ENCODE results near the gene SLC45A2. TPM values are rescaled to one million over a fixed set of nuclear protein-coding genes. Genes with fewer than 3 reads are reported as not detected.

SLC45A2 gene
- total RNA-seq, 2 experiments from 2014 or later, result not detected

- CTCF ChIA-PET, result no interaction called here
- Histone ChIP-seq H3K4me1 (ENCODE audit: insufficient read depth, low read length) (no peaks in the 10 kb centered on the region), H3K36me3 (ENCODE audit: insufficient read depth, low read length) (no peaks in the 10 kb centered on the region), H3K27ac (ENCODE audit: low read depth in 1 of 2, low read length in 2 of 2) (no peak overlapping the region), H3K9me3 (ENCODE audit: control insufficient read depth in 1 of 2, insufficient read depth in 1 of 2, low read length in 2 of 2) (no peaks in the 10 kb centered on the region), H3K4me3 (ENCODE audit: low read length) (no peak overlapping the region), H3K27me3 (ENCODE audit: control insufficient read depth in 1 of 2, insufficient read depth in 2 of 2, low read length in 2 of 2) (peaks cover 2 to 6% of the 10 kb centered on the region in 2 experiments)
- POLR2A ChIA-PET, result no interaction called here
- no peaks in the 10 kb centered on the region for H3K9me3 Mint-ChIP-seq
- H3K4me1 Mint-ChIP-seq (ENCODE audit: low read depth), result no peaks in the 10 kb centered on the region
- intact Hi-C loops (cut with DNase I, micrococcal nuclease), result loop anchor here (5.0 to 10.0 kb wide), 2 partner anchors 343 to 345 kb away; no protein-coding TSS in a partner anchor
- H3K27me3 Mint-ChIP-seq, result peaks cover 23% of the 10 kb centered on the region
- no peak overlapping the region for H3K27ac Mint-ChIP-seq
- H3K4me3 Mint-ChIP-seq, result no peak overlapping the region
- ATAC-seq (ENCODE audit: poor library complexity) (no peak), DNase-seq (no peak)
- no peaks in the 10 kb centered on the region for H3K36me3 Mint-ChIP-seq (ENCODE audit: low read depth)
- TF ChIP-seq, protein P1, sequence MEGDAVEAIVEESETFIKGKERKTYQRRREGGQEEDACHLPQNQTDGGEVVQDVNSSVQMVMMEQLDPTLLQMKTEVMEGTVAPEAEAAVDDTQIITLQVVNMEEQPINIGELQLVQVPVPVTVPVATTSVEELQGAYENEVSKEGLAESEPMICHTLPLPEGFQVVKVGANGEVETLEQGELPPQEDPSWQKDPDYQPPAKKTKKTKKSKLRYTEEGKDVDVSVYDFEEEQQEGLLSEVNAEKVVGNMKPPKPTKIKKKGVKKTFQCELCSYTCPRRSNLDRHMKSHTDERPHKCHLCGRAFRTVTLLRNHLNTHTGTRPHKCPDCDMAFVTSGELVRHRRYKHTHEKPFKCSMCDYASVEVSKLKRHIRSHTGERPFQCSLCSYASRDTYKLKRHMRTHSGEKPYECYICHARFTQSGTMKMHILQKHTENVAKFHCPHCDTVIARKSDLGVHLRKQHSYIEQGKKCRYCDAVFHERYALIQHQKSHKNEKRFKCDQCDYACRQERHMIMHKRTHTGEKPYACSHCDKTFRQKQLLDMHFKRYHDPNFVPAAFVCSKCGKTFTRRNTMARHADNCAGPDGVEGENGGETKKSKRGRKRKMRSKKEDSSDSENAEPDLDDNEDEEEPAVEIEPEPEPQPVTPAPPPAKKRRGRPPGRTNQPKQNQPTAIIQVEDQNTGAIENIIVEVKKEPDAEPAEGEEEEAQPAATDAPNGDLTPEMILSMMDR (IDR thresholded peaks at IDR 0.05), result no peak
These were observed 54.4 kb downstream of the SLC45A2 start for GRCh38 chr5:33929925-33930690.

DNA sequence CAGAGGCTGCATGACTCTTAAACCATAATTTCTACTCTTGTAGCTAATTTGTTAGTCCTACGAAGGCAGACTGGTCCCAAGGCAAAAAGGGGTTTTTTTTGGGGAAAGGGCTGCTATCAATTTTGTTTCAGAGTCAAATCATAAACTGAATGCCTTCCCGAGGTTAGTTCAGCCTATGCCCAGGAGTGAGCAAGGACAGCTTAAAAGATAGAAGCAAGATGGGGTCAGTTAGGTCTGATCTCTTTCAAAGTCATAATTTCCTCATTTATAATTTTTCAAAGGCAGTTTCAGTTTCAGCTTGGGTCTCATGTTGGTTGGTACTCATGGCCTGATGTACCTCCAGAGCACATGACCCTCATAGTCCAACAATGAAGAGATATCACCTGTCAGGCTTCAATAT is 56.2 kb downstream of the SLC45A2 start:
- Histone ChIP-seq H3K27ac (ENCODE audit: low read depth in 1 of 2, low read length in 2 of 2) (no peak overlapping the region), H3K4me1 (ENCODE audit: insufficient read depth, low read length) (no peaks in the 10 kb centered on the region), H3K36me3 (ENCODE audit: insufficient read depth, low read length) (no peaks in the 10 kb centered on the region), H3K4me3 (ENCODE audit: low read length) (no peak overlapping the region), H3K9me3 (ENCODE audit: control insufficient read depth in 1 of 2, insufficient read depth in 1 of 2, low read length in 2 of 2) (no peaks in the 10 kb centered on the region), H3K27me3 (ENCODE audit: control insufficient read depth in 1 of 2, insufficient read depth in 2 of 2, low read length in 2 of 2) (no peaks in the 10 kb centered on the region)
- Mint-ChIP-seq H3K36me3 (ENCODE audit: low read depth) (no peaks in the 10 kb centered on the region), H3K27ac (no peak overlapping the region), H3K4me3 (no peak overlapping the region), H3K27me3 (peaks cover 10% of the 10 kb centered on the region), H3K9me3 (no peaks in the 10 kb centered on the region), H3K4me1 (ENCODE audit: low read depth) (no peaks in the 10 kb centered on the region)
- ChIA-PET CTCF (no interaction called here), POLR2A (no interaction called here)
- TF ChIP-seq, protein P1 (IDR thresholded peaks at IDR 0.05), result no peak
- DNase-seq (no peak), ATAC-seq (ENCODE audit: poor library complexity) (no peak)
- intact Hi-C loops (cut with DNase I, micrococcal nuclease), result no loop called here

DNA sequence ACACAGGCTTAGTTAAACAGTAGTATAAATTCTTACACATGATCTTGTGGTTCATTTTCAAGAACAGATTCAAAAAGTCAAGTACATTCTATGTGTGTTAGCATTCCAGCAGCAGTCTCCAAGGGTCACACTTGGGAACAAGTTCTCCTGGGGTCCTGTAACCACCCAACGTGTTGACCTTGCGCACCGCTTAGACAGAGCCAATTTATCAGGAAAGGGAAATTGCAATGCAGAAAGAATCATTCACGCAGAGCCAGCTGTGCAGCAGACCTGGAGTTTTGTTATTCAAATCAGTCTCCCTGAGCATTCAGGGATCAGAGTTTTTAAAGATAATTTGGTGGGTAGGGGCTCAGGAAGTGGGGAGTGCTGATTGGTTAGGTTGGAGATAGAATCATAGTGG is 56.8 kb downstream of the SLC45A2 start:
- ChIA-PET POLR2A (no interaction called here), CTCF (no interaction called here)
- H3K27me3 Mint-ChIP-seq, result peaks cover 10% of the 10 kb centered on the region
- ATAC-seq (ENCODE audit: poor library complexity) (no peak), DNase-seq (no peak)
- no peaks in the 10 kb centered on the region for H3K4me1 ChIP-seq (ENCODE audit: insufficient read depth, low read length)
- no peaks in the 10 kb centered on the region for H3K4me1 Mint-ChIP-seq (ENCODE audit: low read depth)
- intact Hi-C loops (cut with DNase I, micrococcal nuclease), result no loop called here
- H3K27me3 ChIP-seq (ENCODE audit: control insufficient read depth in 1 of 2, insufficient read depth in 2 of 2, low read length in 2 of 2), result peaks cover 0 to 5% of the 10 kb centered on the region in 2 experiments
- H3K4me3 ChIP-seq (ENCODE audit: low read length), result no peak overlapping the region
- no peak overlapping the region for H3K27ac Mint-ChIP-seq
- TF ChIP-seq, protein P1 (IDR thresholded peaks at IDR 0.05), result no peak
- H3K36me3 Mint-ChIP-seq (ENCODE audit: low read depth), result no peaks in the 10 kb centered on the region
- H3K9me3 ChIP-seq (ENCODE audit: control insufficient read depth in 1 of 2, insufficient read depth in 1 of 2, low read length in 2 of 2), result no peaks in the 10 kb centered on the region
- no peaks in the 10 kb centered on the region for H3K36me3 ChIP-seq (ENCODE audit: insufficient read depth, low read length)
- no peak overlapping the region for H3K27ac ChIP-seq (ENCODE audit: low read depth in 1 of 2, low read length in 2 of 2)
- H3K9me3 Mint-ChIP-seq, result no peaks in the 10 kb centered on the region
- no peak overlapping the region for H3K4me3 Mint-ChIP-seq
